Endothelial cell of umbilical vein (primary cell): ENCODE results near the gene PARD3B.

Experiments used
- CTCF ChIP-seq, 2 donors: IDR thresholded peaks; 1 replicate in 1 of 2; 2 replicates in 1 of 2; pipeline ENCODE4 v1.5.1; 2011; ENCODE audit warnings: low read length in 2 of 2, mild to moderate bottlenecking in 2 of 2, moderate library complexity in 2 of 2, control low read depth in 1 of 2, inconsistent platforms in 1 of 2, low read depth in 1 of 2; ENCODE audit not compliant: insufficient read depth in 1 of 2; ENCODE audit errors: extremely low read depth in 1 of 2
- EZH2 ChIP-seq: IDR thresholded peaks from 2 replicates; pipeline ENCODE4 v1.6.1; 2012; ENCODE audit warnings: borderline replicate concordance, low read depth, mild to moderate bottlenecking, moderate library complexity, low read length, inconsistent platforms; ENCODE audit not compliant: severe bottlenecking
- FOS ChIP-seq: IDR thresholded peaks from 2 replicates; pipeline ENCODE4 v1.6.1; 2011; ENCODE audit warnings: mild to moderate bottlenecking, low read length, moderate library complexity, borderline replicate concordance; ENCODE audit not compliant: insufficient read depth
- GATA2 ChIP-seq: IDR thresholded peaks from 2 replicates; pipeline ENCODE4 v1.7.0; 2011; ENCODE audit warnings: low read depth, mild to moderate bottlenecking, moderate library complexity, mixed read lengths, low read length; ENCODE audit not compliant: insufficient read length, insufficient read depth
- MAX ChIP-seq: IDR thresholded peaks from 2 replicates; pipeline ENCODE4 v1.6.1; 2011; ENCODE audit not compliant: insufficient read depth, insufficient read length
- POLR2A ChIP-seq: IDR thresholded peaks from 2 replicates; pipeline ENCODE4 v1.6.1; 2012; ENCODE audit warnings: low read depth, mild to moderate bottlenecking, control low read depth, low read length
- POLR2AphosphoS5 ChIP-seq: IDR thresholded peaks from 2 replicates; pipeline ENCODE4 v1.6.1; 2012; ENCODE audit warnings: low read depth, mild to moderate bottlenecking, control low read depth, low read length, moderate library complexity; ENCODE audit not compliant: insufficient read depth

GRCh38 chr2:205311201-205311600 is 765.9 kb downstream of the PARD3B start:
- no peak for TF ChIP-seq EZH2
- TF ChIP-seq POLR2AphosphoS5: no peak
- no peak for TF ChIP-seq CTCF (IDR thresholded peaks at IDR 0.05; ENCODE audit: extremely low read depth in 1 of 2, insufficient read depth in 1 of 2, low read depth in 1 of 2, low read length in 2 of 2)
- TF ChIP-seq GATA2: no peak
- TF ChIP-seq MAX: no peak
- no peak for TF ChIP-seq POLR2A
- no peak for TF ChIP-seq FOS
